GM23248 (cell line): Measurements from ENCODE around the gene LRRC2.

Experiments used
- EZH2 ChIP-seq: fragments of 200-600 bp; sonication (generic); IDR thresholded peaks from 2 replicates; pipeline ENCODE4 v1.6.1; 2018; ENCODE audit warnings: antibody characterized with exemption, mild to moderate bottlenecking; ENCODE audit not compliant: insufficient read depth, poor library complexity, severe bottlenecking
- EZH2phosphoT487 ChIP-seq: fragments of 200-600 bp; sonication (generic); IDR thresholded peaks from 2 replicates; pipeline ENCODE4 v1.6.1; 2018; ENCODE audit warnings: antibody characterized with exemption, moderate library complexity, mild to moderate bottlenecking, low read depth; ENCODE audit not compliant: insufficient read depth

GRCh38 chr3:46480491-46481195 is 85.5 kb downstream of the LRRC2 start:
- TF ChIP-seq EZH2 (no peak), EZH2phosphoT487 (no peak)
